Measurements from ENCODE around the gene CIDEA.

DNA sequence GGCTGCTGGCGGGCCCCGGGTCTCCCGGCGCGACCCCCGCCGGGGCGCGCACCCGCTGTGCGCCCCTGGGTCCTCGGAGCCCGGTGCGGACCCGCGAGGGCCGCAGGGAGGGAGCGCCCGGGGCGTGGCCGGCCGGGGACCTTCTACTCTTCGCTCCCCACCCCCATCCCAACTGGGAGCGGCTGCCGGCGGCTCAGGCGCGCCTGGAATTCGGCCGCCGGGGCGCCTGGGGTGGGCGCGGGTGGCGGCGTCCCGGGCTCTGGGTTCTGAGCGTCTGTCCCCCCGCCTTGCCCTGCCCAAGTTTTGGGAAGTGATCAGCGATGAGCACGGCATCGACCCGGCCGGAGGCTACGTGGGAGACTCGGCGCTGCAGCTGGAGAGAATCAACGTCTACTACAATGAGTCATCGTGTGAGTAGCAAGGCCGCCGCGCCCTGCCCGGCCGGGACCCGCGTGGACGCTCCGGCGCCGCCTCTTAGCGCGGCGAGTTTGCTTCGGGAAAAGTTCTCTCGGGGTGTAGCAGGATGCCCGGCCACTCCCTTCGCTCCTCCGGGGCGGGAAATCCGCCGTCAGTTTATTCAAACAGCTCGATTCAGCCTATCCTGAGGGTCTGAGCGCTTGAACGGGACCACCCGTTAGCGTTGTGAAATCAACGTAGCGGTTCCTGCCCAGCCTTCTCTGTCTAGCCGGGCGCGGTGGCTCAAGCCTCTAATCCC lies 54.4 kb downstream of the CIDEA start:
- TF ChIP-seq EZH2 (IDR thresholded peaks at IDR 0.05; ENCODE audit: insufficient read depth, poor library complexity, severe bottlenecking) (no peak), EZH2phosphoT487 (IDR thresholded peaks at IDR 0.05; ENCODE audit: insufficient read depth, low read depth) (no peak)

Measured in GM23248 (cell line).